ENCODE measurements around the gene B3GNT8.

DNA sequence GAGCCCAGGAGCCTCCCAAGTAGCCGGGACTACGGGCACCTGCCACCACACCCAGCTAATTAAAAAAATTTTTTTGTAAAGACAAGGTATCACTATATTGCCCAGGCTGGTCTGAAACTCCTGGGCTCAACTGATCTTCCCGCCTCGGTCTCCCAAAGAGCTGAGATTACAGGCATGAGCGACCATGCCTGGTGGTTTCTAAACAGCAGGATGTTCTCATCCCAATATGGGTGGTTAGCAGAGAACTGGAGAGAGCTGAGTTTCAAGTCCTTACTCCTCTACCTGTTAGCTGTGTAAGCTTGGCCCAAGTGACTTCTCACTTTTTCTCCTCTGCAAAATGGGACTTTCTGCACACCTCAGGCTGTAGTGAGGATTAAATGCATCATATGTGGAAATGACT is 42.8 kb downstream of the B3GNT8 start:
- TF ChIP-seq EZH2 (IDR thresholded peaks at IDR 0.05; ENCODE audit: insufficient read depth, poor library complexity, severe bottlenecking) = no peak
- TF ChIP-seq EZH2phosphoT487 (IDR thresholded peaks at IDR 0.05; ENCODE audit: insufficient read depth, low read depth) = no peak
